SHP77 treated with DMSO at 0.1 percent for 48 hours (cell line): ENCODE results near the gene RHEBL1.

Experiments
- DNase-seq: peaks from one replicate; lab custom pipeline; 2025; lab: John Stamatoyannopoulos, UW

The RHEBL1 gene

GRCh38 chr12:49037111-49037946 lies 32.5 kb downstream of the RHEBL1 start:
- DNase-seq: no peak

DNA sequence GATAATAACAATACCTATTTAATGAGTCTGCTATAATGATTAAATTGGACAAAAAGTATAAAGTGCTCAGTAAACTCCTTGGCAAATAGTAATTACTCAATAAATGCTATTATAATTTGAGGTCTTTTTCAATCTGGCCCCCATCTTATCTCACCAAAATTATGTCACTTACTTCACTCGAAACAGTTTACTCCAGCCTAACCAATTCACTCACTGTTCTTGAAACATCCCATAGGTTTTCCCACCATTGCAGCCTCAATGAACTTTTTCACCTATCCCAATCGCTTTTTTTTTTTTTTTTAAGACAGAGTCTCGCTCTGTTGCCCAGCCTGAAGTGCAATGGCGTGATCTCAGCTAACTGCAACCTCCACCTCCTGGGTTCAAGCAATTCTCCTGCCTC lies 33.8 kb downstream of the RHEBL1 start:
- DNase-seq: no peak

DNA sequence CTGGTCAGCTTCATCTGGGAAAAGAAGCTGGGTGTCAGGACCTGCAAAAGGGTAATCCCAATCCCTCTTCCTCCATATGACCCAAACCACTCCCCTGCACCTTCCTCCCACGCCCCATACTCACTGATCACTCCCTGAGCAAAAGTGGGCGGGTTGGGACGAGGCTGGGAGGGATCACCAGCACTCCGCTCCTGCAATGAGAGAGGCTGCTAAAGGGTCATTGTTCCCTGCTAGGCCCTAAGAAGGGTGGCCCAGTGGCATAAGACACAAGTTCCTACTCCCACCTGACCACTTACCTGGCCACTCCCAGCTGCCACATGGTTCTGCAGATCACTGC lies 35.5 kb downstream of the RHEBL1 start:
- no peak for DNase-seq

- DNase-seq: no peak
These were observed 36.0 kb downstream of the RHEBL1 start for GRCh38 chr12:49033611-49034285.

DNA sequence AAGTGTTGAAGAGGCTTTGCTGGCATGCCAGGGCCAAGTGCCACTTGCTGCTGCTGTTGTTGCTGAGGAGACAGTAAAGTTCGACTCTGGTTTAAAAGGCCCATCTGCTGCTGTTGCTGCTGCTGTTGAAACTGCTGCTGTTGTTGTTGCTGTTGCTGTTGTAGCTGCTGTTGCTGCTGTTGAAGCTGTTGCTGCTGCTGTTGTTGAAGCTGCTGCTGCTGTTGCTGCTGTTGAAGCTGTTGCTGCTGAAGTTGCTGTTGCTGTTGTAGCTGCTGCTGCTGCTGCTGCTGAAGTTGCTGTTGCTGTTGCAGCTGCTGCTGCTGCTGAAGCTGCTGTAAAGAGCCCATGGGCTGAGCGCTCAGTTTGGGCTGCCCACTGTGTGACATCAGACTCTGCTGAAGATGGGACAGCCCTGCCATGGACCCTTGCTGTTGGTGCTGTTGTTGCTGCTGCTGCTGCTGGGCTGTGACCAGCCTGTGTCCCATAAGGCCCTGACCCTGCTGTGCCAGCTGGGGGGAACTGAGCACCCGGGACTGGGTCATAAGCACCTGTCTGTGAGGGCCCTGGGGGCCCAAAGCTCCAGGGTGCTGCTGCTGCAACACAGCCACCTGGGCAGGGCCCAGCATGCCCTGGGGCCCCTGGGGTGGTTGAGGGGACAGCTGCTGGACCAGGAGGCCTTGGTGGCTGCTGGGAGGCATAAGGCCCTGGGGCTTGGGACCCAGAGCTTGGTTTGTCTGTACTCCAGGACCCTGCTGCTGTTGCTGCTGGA lies 36.9 kb downstream of the RHEBL1 start:
- DNase-seq: no peak

- no peak for DNase-seq
These were observed 37.5 kb downstream of the RHEBL1 start for GRCh38 chr12:49032276-49032675.

DNA sequence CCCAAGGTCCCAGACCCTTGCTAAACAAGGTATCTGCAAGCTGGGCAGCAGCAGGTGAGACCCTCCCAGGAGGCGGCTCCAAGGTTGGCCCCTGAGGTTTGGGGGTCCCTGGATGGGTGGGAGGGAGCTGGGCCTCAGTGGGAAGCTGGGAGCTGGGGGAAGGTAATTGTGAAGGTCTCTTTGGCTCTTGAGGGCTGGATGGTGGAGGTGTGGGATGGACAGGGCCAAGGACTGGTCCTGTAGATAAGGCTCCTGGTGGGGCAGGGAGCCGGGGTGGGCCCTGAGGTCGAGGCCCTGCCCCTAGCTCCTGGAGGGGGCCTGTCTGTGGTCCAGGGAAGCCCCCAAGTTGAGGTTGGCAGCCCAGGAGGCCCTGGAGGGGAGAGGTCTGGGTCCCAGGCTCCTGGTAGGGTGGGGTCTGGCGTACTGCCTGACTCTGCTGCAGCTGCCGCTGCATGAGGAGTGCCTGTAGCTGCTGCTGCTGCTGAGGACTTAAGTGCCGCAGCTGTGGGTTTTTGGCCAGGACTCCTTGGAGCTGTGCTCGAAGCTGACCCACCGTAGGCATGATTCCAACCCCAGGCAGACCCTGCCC lies 38.1 kb downstream of the RHEBL1 start:
- no peak for DNase-seq

GRCh38 chr12:49030714-49031572 lies 38.8 kb downstream of the RHEBL1 start:
- no peak for DNase-seq

DNA sequence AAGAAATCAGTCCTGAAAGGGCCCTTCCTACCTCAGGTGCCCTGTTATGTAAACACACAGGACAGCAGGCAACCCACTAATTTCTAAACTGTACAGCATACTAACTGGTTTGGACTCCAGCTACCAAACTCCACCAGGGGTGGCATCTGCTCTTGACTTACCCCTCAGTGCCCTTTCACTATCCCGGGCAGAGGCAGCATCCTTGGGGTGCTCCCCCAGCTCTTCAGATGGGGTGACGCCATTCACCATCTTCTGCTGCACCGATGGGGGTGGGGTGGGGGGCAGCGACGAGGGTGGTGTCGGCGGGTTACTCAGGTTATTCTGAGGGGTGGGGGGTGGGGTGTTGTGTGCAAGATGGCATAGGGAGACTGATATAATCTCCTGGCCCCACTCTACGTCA lies 39.7 kb downstream of the RHEBL1 start:
- no peak for DNase-seq

DNA sequence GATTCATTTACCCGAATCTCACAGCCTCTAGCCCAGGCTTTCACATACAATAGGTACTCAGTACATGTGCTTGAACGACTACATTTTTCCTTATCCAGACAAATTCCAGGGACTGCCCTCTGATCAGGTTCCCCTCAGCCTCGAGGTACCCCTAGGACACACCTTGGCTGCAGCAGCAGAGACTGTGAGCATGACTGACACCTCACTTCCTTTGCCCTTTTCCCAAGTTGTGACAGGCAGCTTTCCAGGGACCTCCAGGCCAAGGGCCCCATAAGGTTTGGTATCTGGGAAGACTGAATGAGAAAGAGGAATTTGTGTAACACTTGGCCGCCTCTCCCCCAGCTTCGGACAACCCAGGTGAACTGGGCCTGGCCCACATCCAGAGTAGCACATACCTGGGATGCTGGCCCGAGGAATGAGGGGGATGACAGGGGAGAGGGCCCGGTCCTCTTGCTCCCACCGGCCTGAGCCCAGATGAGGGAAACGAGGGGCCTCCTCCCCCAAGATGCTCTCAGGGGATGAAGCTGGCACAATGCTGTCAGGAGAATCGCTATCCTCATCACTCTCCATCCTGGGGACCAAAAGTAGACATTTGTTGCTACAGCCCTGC lies 41.0 kb downstream of the RHEBL1 start:
- no peak for DNase-seq

GRCh38 chr12:49027846-49028555 lies 41.8 kb downstream of the RHEBL1 start:
- DNase-seq: no peak

DNA sequence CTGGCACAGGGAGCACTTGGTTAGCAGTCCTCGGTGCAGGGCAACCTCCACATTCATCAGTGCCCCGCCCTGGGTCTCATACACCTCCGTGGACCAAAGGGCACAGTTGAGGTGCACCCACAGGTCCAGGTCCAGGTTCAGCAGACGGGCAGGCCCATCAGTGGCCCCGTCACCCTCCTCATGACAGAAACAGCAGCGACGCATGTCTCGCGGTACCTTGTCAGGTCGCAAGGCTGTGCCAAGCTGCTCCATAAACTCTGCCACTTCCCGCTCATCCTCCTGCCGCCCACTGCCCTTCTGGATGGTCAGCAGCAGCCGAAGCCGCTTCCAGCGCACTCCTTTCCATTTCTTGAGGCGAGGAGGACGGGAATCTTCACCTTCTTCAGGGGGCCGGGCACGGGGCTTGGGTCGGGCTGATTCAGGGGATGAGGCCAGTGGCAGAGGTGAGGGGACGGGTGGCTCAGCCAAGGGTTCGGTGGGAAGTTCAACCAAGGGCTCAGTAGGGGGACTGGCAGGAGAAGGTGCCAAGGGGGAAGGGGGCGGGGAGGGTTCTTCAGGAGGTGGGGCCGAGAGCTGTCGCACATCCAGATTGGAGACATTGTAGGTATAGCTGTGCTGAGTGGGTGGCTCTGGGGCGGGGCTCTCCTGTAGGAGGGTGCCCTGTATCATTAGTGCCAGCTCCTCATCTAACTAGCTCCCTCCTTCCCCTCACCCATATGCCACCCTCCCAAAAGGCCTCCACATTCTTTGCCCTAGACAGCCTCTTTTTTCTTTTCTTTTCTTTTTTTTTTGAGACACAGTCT lies 42.9 kb downstream of the RHEBL1 start:
- DNase-seq: no peak

DNA sequence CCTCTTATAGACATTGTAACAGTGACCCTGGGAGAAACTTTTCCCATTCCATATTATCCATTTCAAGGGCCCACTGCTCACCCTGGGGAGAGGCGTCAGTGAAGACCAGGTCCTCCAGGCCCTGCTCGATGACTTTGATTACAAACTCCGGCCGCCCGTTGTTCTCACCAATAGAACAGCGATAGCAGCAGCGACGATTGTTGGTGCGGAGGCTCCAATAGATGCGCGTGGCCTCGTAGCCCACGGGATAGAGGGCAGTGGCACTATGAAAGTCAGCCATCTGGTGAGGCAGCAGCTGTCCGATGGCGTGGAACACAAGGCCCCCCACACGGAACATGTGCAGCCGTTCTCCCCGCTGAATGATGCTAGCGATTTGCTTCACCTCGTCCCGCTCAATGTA lies 43.7 kb downstream of the RHEBL1 start:
- no peak for DNase-seq

GRCh38 chr12:49025463-49025862 lies 44.3 kb downstream of the RHEBL1 start:
- DNase-seq: no peak

DNA sequence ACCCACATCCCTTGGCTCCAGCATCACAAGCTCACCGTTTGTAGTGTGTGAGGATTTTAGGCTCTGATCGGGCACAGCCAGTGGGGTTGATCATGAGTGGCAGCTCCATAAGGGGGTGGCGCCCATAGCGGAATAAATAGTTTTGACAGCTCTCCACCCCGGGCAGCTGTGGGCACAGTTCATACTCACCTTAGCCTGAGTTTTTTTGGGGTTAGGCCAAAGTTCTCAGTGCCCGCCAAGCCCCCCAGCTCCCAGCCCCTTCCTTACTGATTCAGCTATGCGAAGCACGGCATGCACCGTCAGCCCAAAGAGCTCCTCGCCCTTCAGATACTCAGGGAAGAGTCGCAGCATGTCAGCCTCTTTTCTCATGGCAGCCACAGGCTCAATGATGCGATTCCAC lies 45.2 kb downstream of the RHEBL1 start:
- DNase-seq: no peak

GRCh38 chr12:49023812-49024211 lies 46.0 kb downstream of the RHEBL1 start:
- no peak for DNase-seq

DNA sequence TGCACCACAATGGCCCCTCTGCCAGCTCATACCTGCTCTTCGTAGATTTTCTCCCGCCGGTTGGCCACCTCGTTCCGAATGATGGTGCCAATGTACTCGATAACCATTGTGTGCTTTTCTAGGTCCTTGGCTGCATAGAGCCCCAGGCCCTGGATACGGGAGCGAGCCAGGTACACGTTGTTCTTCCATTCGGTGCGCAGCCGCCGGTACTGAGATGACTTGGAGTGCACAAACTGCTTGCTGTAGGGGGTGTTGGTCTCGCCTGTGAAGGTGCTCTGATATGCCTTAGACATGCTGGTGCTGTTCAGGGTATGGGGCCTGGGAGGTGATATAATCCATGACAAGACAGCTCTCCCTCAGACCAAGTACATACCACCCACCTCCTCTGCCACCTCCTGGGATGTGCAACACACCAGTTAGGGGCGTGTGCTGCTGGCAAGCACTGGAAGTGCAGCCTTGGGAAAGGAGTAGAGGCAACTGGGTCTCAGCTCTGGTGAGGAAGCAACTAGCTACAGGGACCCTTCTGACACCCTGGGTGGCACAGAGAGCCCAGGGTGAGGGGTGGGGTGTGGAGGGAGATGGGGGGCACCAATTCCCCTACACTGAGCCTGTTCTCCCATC lies 47.1 kb downstream of the RHEBL1 start:
- DNase-seq: no peak

DNA sequence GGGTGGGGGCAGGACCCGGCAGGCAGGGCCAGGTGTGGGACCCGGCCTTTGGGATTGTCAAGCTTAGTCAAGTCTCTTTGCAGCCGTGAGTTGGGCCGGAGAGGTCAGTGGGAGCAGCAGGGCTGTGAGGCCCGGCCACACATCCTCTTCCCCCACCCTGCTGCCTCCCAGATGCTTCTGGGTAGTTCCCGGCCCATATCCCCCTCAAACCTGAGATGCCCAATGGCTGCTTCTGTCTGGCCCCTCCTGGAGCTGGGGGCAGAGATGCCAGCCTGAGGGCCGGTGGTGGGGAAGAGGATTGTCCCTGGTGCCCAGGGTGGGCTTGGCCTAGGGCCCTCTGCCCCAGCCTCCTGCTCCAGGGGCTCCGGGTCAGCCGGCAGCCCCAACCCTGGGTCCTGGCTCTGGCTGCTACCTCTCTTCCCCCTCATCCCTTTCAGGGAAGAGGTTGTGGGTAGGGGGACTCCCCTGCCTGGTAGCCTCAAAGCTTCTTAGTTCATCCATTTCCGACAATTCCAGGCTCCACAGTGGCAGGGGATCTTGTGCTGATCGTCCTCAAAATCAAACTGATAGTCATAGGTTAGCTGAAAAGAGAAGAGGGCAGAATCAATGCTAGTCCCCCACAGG lies 48.4 kb downstream of the RHEBL1 start:
- no peak for DNase-seq

- DNase-seq: no peak
These were observed 49.3 kb downstream of the RHEBL1 start for GRCh38 chr12:49020441-49020840.
